ENCODE measurements around the gene ARHGEF40. TPM values are rescaled to one million over a fixed set of nuclear protein-coding genes. Genes with fewer than 3 reads are reported as not detected.

Gene ARHGEF40
- total RNA-seq (ENCODE audit: low replicate concordance), result 10.9 and 65.8 TPM in 2 replicates
- long read RNA-seq, partial matches to known transcripts, result 0 of 3 reads
- long read RNA-seq, other reads (novel, unspliced or antisense), result 3 of 3 reads

- peak within 1 kb of the TSS; percentile 94 for H3K4me3 Mint-ChIP-seq
- peaks cover 6% of the 10 kb centered on the region for H3K36me3 Mint-ChIP-seq
- peaks cover 22% of the 10 kb centered on the region for H3K4me1 Mint-ChIP-seq (ENCODE audit: unreplicated experiment)
- no peaks in the 10 kb centered on the region for H3K9me3 Mint-ChIP-seq
- H3K27ac Mint-ChIP-seq, result peak within 1 kb of the TSS; percentile 73
- TF ChIP-seq CTCF (conservative IDR thresholded peaks at IDR 0.05), result no peak
- no peak for DNase-seq (ENCODE audit: extremely low spot score, unreplicated experiment)
- H3K27me3 Mint-ChIP-seq, result peaks cover 28% of the 10 kb centered on the region
Measured at GRCh38 chr14:21070083-21070609, at the start of gene ARHGEF40. Gene ARHGEF40, plus strand, starts transcription at chr14:21070304. Its CDS starts 93 bp downstream, at chr14:21070397.

- TF ChIP-seq CTCF (conservative IDR thresholded peaks at IDR 0.05), result no peak
- Mint-ChIP-seq H3K36me3 (peaks cover 8% of the 10 kb centered on the region), H3K4me1 (ENCODE audit: unreplicated experiment) (peaks cover 16% of the 10 kb centered on the region), H3K4me3 (peak overlapping the region; percentile 67), H3K27ac (peak overlapping the region; percentile 91), H3K27me3 (peaks cover 8% of the 10 kb centered on the region), H3K9me3 (no peaks in the 10 kb centered on the region)
- DNase-seq (ENCODE audit: extremely low spot score, unreplicated experiment), result no peak
Measured at GRCh38 chr14:21020977-21021545, 49.0 kb upstream of the ARHGEF40 start.

GRCh38 chr14:21022686-21023085 lies 47.4 kb upstream of the ARHGEF40 start:
- TF ChIP-seq CTCF (conservative IDR thresholded peaks at IDR 0.05), result no peak
- Mint-ChIP-seq H3K27ac (peak overlapping the region; percentile 79), H3K9me3 (no peaks in the 10 kb centered on the region), H3K4me1 (ENCODE audit: unreplicated experiment) (peaks cover 26% of the 10 kb centered on the region), H3K36me3 (peaks cover 8% of the 10 kb centered on the region), H3K27me3 (peaks cover 8% of the 10 kb centered on the region), H3K4me3 (peak overlapping the region; percentile 92)
- no peak for DNase-seq (ENCODE audit: extremely low spot score, unreplicated experiment)

- H3K27ac Mint-ChIP-seq, result peak overlapping the region; percentile 79
- no peak for DNase-seq (ENCODE audit: extremely low spot score, unreplicated experiment)
Measured at GRCh38 chr14:21023174-21023573, 46.9 kb upstream of the ARHGEF40 start.

GRCh38 chr14:21023817-21024584 lies 46.1 kb upstream of the ARHGEF40 start:
- no peak for TF ChIP-seq CTCF (conservative IDR thresholded peaks at IDR 0.05)
- Mint-ChIP-seq H3K36me3 (peaks cover 8% of the 10 kb centered on the region), H3K4me3 (peak overlapping the region; percentile 92), H3K9me3 (no peaks in the 10 kb centered on the region), H3K27me3 (peaks cover 8% of the 10 kb centered on the region), H3K27ac (peak overlapping the region; percentile 88), H3K4me1 (ENCODE audit: unreplicated experiment) (peaks cover 26% of the 10 kb centered on the region)
- no peak for DNase-seq (ENCODE audit: extremely low spot score, unreplicated experiment)

More at GRCh38 chr14:21023174-21023573, 46.9 kb upstream of the ARHGEF40 start:
- Mint-ChIP-seq H3K4me3 (peak overlapping the region; percentile 92), H3K36me3 (peaks cover 8% of the 10 kb centered on the region), H3K9me3 (no peaks in the 10 kb centered on the region), H3K27me3 (peaks cover 8% of the 10 kb centered on the region), H3K4me1 (ENCODE audit: unreplicated experiment) (peaks cover 26% of the 10 kb centered on the region)
- TF ChIP-seq CTCF (conservative IDR thresholded peaks at IDR 0.05), result no peak
